HepG2 (cell line): ENCODE data around the gene RUVBL1. TPM values are rescaled to one million over a fixed set of nuclear protein-coding genes. Genes with fewer than 3 reads are reported as not detected.

ENCODE experiments used
- ATAC-seq: fragments of 200-7000 bp; cut with Tn5 transposase; 3 replicates; pipeline ENCODE4 v1.9.1; 2020; ENCODE audit warnings: mild to moderate bottlenecking, moderate library complexity
- Bru-seq: library from RNA; stranded (reverse); fragments of 400-500 nt; gene quantifications from one replicate; lab custom pipeline; 2021; lab: Mats Ljungman, UMichigan
- BruChase-seq, 2 experiments: library from RNA; stranded (reverse); fragments of 400-500 nt; gene quantifications; one replicate each; lab custom pipeline; 2021; lab: Mats Ljungman, UMichigan
- BruUV-seq: library from RNA; stranded (reverse); fragments of 400-500 nt; replicated peaks from 2 replicates; lab custom pipeline; 2021; lab: Mats Ljungman, UMichigan
- CTCF ChIA-PET: fragments of 300-600 bp; formaldehyde crosslinking; extraction: SDS; loops from one replicate; lab custom pipeline; 2021; ENCODE audit warnings: low total read pairs, inconsistent platforms, low intra/inter-chr PET ratio; lab: Yijun Ruan, JAX
- POLR2A ChIA-PET: fragments of 350-600 bp; sonication (Branson Sonifier 250); formaldehyde crosslinking; loops from one replicate; lab custom pipeline; 2020; ENCODE audit warnings: antibody characterized with exemption, inconsistent platforms; lab: Yijun Ruan, JAX
- DNase-seq: peaks from one replicate; pipeline ENCODE4 v3.0.0-alpha.2; 2015; ENCODE audit warnings: low spot score
- FAIRE-seq: peaks from 3 replicates; lab custom pipeline; 2011; peaks lifted over from hg19 to GRCh38; lab: Jason Lieb, UNC
- H2AFZ ChIP-seq: one replicate; pipeline ENCODE4 v1.6.1; 2011; ENCODE audit warnings: low read length, inconsistent platforms
- H3K27ac ChIP-seq: fragments of 300-600 bp; 3 replicates; pipeline ENCODE4 v1.8.0; 2011; ENCODE audit warnings: mixed run types, mild to moderate bottlenecking, mixed read lengths, low read length, inconsistent platforms; ENCODE audit not compliant: insufficient read depth; ENCODE audit errors: extremely low read length
- H3K27me3 ChIP-seq, 2 experiments: fragments of 200-600 bp in 1 of 2; 2 replicates in 1 of 2; 3 replicates in 1 of 2; pipeline versions ENCODE4 v1.6.0 to v1.8.0; 2011; ENCODE audit warnings: low read length in 2 of 2, mild to moderate bottlenecking in 2 of 2, moderate library complexity in 2 of 2, inconsistent platforms in 1 of 2; ENCODE audit not compliant: insufficient read depth in 2 of 2, control insufficient read depth in 1 of 2
- H3K36me3 ChIP-seq, 2 experiments: fragments of 200-600 bp in 1 of 2; replicated peaks in 1 of 2; 2 replicates in 1 of 2; 3 replicates in 1 of 2; pipeline versions ENCODE4 v1.5.1 to v1.8.0; 2011; ENCODE audit warnings: low read length in 2 of 2, inconsistent platforms in 1 of 2; ENCODE audit not compliant: insufficient read depth in 2 of 2, control insufficient read depth in 1 of 2
- H3K4me1 ChIP-seq: 2 replicates; pipeline ENCODE4 v1.5.1; 2012; ENCODE audit warnings: low read length, inconsistent platforms; ENCODE audit not compliant: insufficient read depth
- H3K4me2 ChIP-seq: 2 replicates; pipeline ENCODE4 v1.6.0; 2011; ENCODE audit warnings: low read depth, low read length, inconsistent platforms
- H3K4me3 ChIP-seq, 3 experiments: fragments of 200-600 bp in 1 of 3; sonication (generic), shearing (Covaris generic) in 1 of 3; replicated peaks in 1 of 3; 2 replicates each; pipeline ENCODE4 v1.5.1; 2011 to 2016; ENCODE audit warnings: low read length in 3 of 3, inconsistent platforms in 2 of 3, low read depth in 2 of 3, mild to moderate bottlenecking in 2 of 3, control low read depth in 1 of 3, mixed read lengths in 1 of 3; ENCODE audit not compliant: insufficient read depth in 1 of 3
- H3K79me2 ChIP-seq: one replicate; pipeline ENCODE4 v1.6.1; 2011; ENCODE audit warnings: low read length, inconsistent platforms; ENCODE audit not compliant: insufficient read depth
- H3K9ac ChIP-seq: 2 replicates; pipeline ENCODE4 v1.6.0; 2011; ENCODE audit warnings: mild to moderate bottlenecking, low read depth, low read length, inconsistent platforms; ENCODE audit not compliant: insufficient read depth
- H3K9me3 ChIP-seq: 2 replicates; pipeline ENCODE4 v1.5.1; 2012; ENCODE audit warnings: mild to moderate bottlenecking, low read length
- H4K20me1 ChIP-seq: 2 replicates; pipeline ENCODE4 v1.6.0; 2011; ENCODE audit warnings: inconsistent platforms, mild to moderate bottlenecking, low read length, moderate library complexity; ENCODE audit not compliant: insufficient read depth
- BORCS8-MEF2B ChIP-seq: sonication (generic); formaldehyde crosslinking; IDR thresholded peaks from 2 replicates; pipeline ENCODE4 v1.8.0; 2022; ENCODE audit warnings: mild to moderate bottlenecking, missing genetic modification reagents
- GMEB1 ChIP-seq: sonication (generic); formaldehyde crosslinking; IDR thresholded peaks from 2 replicates; pipeline ENCODE4 v1.5.1; 2020; ENCODE audit warnings: missing genetic modification reagents, mild to moderate bottlenecking, borderline replicate concordance
- HMGA1 ChIP-seq: sonication (generic); formaldehyde crosslinking; conservative IDR thresholded peaks from 2 replicates; pipeline ENCODE4 v1.4.0; 2020; ENCODE audit warnings: missing genetic modification reagents
- MTERF4 ChIP-seq: sonication (generic); formaldehyde crosslinking; IDR thresholded peaks from 2 replicates; pipeline ENCODE4 v1.8.0; 2023; ENCODE audit warnings: mild to moderate bottlenecking, missing genetic modification reagents
- NFATC3 ChIP-seq: sonication (generic); formaldehyde crosslinking; IDR thresholded peaks from 2 replicates; pipeline ENCODE4 v1.5.1; 2020; ENCODE audit warnings: mild to moderate bottlenecking, missing genetic modification reagents
- PITX1 ChIP-seq: sonication (generic); formaldehyde crosslinking; IDR thresholded peaks from 2 replicates; pipeline ENCODE4 v1.5.1; 2020; ENCODE audit warnings: mild to moderate bottlenecking, missing genetic modification reagents
- TEAD3 ChIP-seq: optimal IDR thresholded peaks from 2 replicates; pipeline ENCODE3; 2016; ENCODE audit warnings: borderline replicate concordance
- XBP1 ChIP-seq: sonication (generic); formaldehyde crosslinking; IDR thresholded peaks from 2 replicates; pipeline ENCODE4 v1.5.0; 2020; ENCODE audit warnings: missing genetic modification reagents
- ZBTB38 ChIP-seq: sonication (generic); formaldehyde crosslinking; IDR thresholded peaks from 2 replicates; pipeline ENCODE4 v1.5.1; 2020; ENCODE audit warnings: mild to moderate bottlenecking, missing genetic modification reagents
- ZFAT ChIP-seq: sonication (generic); formaldehyde crosslinking; conservative IDR thresholded peaks from 2 replicates; pipeline ENCODE4 v1.8.1; 2023; ENCODE audit warnings: missing genetic modification reagents, inconsistent platforms
- ZNF275 ChIP-seq: sonication (generic); formaldehyde crosslinking; IDR thresholded peaks from 2 replicates; pipeline ENCODE4 v1.8.0; 2022; ENCODE audit warnings: missing genetic modification reagents, mild to moderate bottlenecking, inconsistent platforms, borderline replicate concordance
- ZNF354B ChIP-seq: sonication (generic); formaldehyde crosslinking; IDR thresholded peaks from 2 replicates; pipeline ENCODE4 v1.8.0; 2022; ENCODE audit warnings: mild to moderate bottlenecking, missing genetic modification reagents
- ZNF569 ChIP-seq: sonication (generic); formaldehyde crosslinking; IDR thresholded peaks from 2 replicates; pipeline ENCODE4 v1.5.0; 2020; ENCODE audit warnings: mild to moderate bottlenecking, missing genetic modification reagents, moderate library complexity, borderline replicate concordance
- whole genome bisulfite sequencing: methylation state at CpG from one replicate; pipeline ENCODE4 v1.1.6; 2017; ENCODE audit warnings: low lambda C conversion rate; 5-methylcytosine and 5-hydroxymethylcytosine counted together
- in situ Hi-C: cut with HindIII; loops from 2 replicates; pipeline ENCODE4 v1.10.0; 2017; ENCODE audit warnings: low pct_unique_long_range_greater_than_20kb; ENCODE audit not compliant: extremely low pct_ligation_motif_present
- intact Hi-C: fragments of 100-400 bp; cut with micrococcal nuclease; formaldehyde crosslinking; loops from one replicate; pipeline ENCODE4 v1.10.0; 2022; ENCODE audit not compliant: unreplicated experiment
- long read RNA-seq, 2 experiments: library from RNA in 1 of 2; library from polyadenylated mRNA in 1 of 2; stranded (forward) in 1 of 2; unstranded in 1 of 2; transcript quantifications; one replicate each; pipeline ENCODE4 v2.0.0, GENCODE V29; 2019 to 2022
- polyA minus RNA-seq, 3 experiments: library from RNA; depleted of rRNA, polyadenylated mRNA; stranded (reverse); fragments of >200 nt; gene quantifications; 2 replicates each; pipeline ENCODE4 v1.2.3, GENCODE V29; 2011; ENCODE audit warnings: low replicate concordance in 1 of 3
- polyA plus RNA-seq, 8 experiments: library from polyadenylated mRNA; depleted of rRNA in 3 of 8; stranded (reverse) in 7 of 8; unstranded in 1 of 8; fragments of >200 nt; fragmentation: Illumina TruSeq in 4 of 8; extraction: Trizol in 4 of 8; gene quantifications; 2 replicates each; pipeline versions ENCODE4 v1.2.1 to v1.2.3, GENCODE V29; 2011 to 2016; ENCODE audit warnings: low read depth in 4 of 8, missing spikeins in 1 of 8, mixed read lengths in 1 of 8; ENCODE audit not compliant: insufficient read depth in 1 of 8
- total RNA-seq, 5 experiments: library from RNA; depleted of rRNA; stranded (reverse); fragments of >200 nt; fragmentation: Illumina TruSeq; extraction: Trizol; gene quantifications; 2 replicates each; pipeline ENCODE4 v1.2.3, GENCODE V29; 2016; ENCODE audit warnings: low read depth in 1 of 5

RUVBL1 gene
- total RNA-seq (2016; rRNA removed; fragmentation: Illumina TruSeq; extraction: Trizol) (86.3 and 120 TPM in 2 replicates), polyA plus RNA-seq (2011; rRNA removed) (29.7 and 32.7 TPM in 2 replicates), polyA minus RNA-seq (2011; rRNA and poly(A)+ RNA removed; ENCODE audit: low replicate concordance) (48.8 and 126 TPM in 2 replicates), Bru-seq, nascent RNA (percentile 55 among the genes with signal in this experiment), BruChase-seq, experiment 1, labeled RNA remaining after a 6-hour chase (percentile 51 among the genes with signal in this experiment), BruChase-seq, experiment 2, labeled RNA remaining after a 2-hour chase (percentile 48 among the genes with signal in this experiment)
- total RNA-seq (2016; cell fraction: cytosol; rRNA removed; fragmentation: Illumina TruSeq; extraction: Trizol; ENCODE audit: low read depth): 21.3 and 22.5 TPM in 2 replicates
- 90.7 and 130 TPM in 2 replicates for total RNA-seq (2016; cell fraction: insoluble cytoplasmic fraction; rRNA removed; fragmentation: Illumina TruSeq; extraction: Trizol)
- total RNA-seq (2016; cell fraction: membrane; rRNA removed; fragmentation: Illumina TruSeq; extraction: Trizol): 28.2 and 30.2 TPM in 2 replicates
- total RNA-seq (2016; cell fraction: nucleus; rRNA removed; fragmentation: Illumina TruSeq; extraction: Trizol): 36.7 and 39.2 TPM in 2 replicates
- polyA plus RNA-seq (2011; cell fraction: cytosol; rRNA removed): 38.1 and 39.4 TPM in 2 replicates
- 13.5 and 14.5 TPM in 2 replicates for polyA plus RNA-seq (2011; cell fraction: nucleus; rRNA removed)
- polyA plus RNA-seq (2012): 33.6 and 40.3 TPM in 2 replicates
- 11.3 and 12.3 TPM in 2 replicates for polyA plus RNA-seq (2016; cell fraction: cytosol; fragmentation: Illumina TruSeq; extraction: Trizol; ENCODE audit: low read depth)
- 101 and 104 TPM in 2 replicates for polyA plus RNA-seq (2016; cell fraction: insoluble cytoplasmic fraction; fragmentation: Illumina TruSeq; extraction: Trizol; ENCODE audit: low read depth)
- polyA plus RNA-seq (2016; cell fraction: membrane; fragmentation: Illumina TruSeq; extraction: Trizol; ENCODE audit: low read depth): 16.7 and 17.6 TPM in 2 replicates
- 38.5 and 40.8 TPM in 2 replicates for polyA plus RNA-seq (2016; cell fraction: nucleus; fragmentation: Illumina TruSeq; extraction: Trizol; ENCODE audit: insufficient read depth, low read depth)
- 20.6 and 22.9 TPM in 2 replicates for polyA minus RNA-seq (2011; cell fraction: cytosol; rRNA and poly(A)+ RNA removed)
- 24.2 and 25.6 TPM in 2 replicates for polyA minus RNA-seq (2011; cell fraction: nucleus; rRNA and poly(A)+ RNA removed)
- long read RNA-seq, experiment 1, transcript RUVBL1-201 (11 exons, 1,761 nt): major isoform, 58 of 82 reads
- long read RNA-seq, experiment 1, partial matches to known transcripts: 11 of 82 reads
- long read RNA-seq, experiment 1, other reads (novel, unspliced or antisense): 13 of 82 reads
- long read RNA-seq, experiment 2, full-length matches to known transcripts: 72 of 131 reads
- long read RNA-seq, experiment 2, partial matches to known transcripts: 26 of 131 reads
- long read RNA-seq, experiment 2, other reads (novel, unspliced or antisense): 33 of 131 reads

- no peaks in the 10 kb centered on the region for H4K20me1 ChIP-seq
- intact Hi-C loops (loop anchor here (2.0 kb wide), 1 partner anchor 29 kb away; the partner anchor contains the start of gene EEFSEC), in situ Hi-C loops (no loop called here)
- no peaks in the 10 kb centered on the region for H3K36me3 ChIP-seq
- H3K4me2 ChIP-seq: peak within 1 kb of the TSS; percentile 80
- 9% methylated on average over 14 of the region's 47 CpGs for WGBS
- peak within 1 kb of the TSS; percentile 74 for H2AFZ ChIP-seq
- H3K79me2 ChIP-seq: peaks cover 15% of the 10 kb centered on the region
- peaks cover 38% of the 10 kb centered on the region for H3K4me1 ChIP-seq
- FAIRE-seq (peak; percentile 93), ATAC-seq (peak; percentile 99), DNase-seq (peak; percentile 94)
- peak within 1 kb of the TSS; percentile 93 to 97 (median 97) for H3K4me3 ChIP-seq
- no peaks in the 10 kb centered on the region for H3K9me3 ChIP-seq
- peak within 1 kb of the TSS; percentile 87 for H3K27ac ChIP-seq
- ChIA-PET CTCF (no interaction called here), POLR2A (interaction anchor here (0.7 to 3.3 kb wide), 16 partner anchors 10 to 126 kb away, joined by 3 to 41 read pairs (median 4); partner anchors contain the start of genes EEFSEC and SEC61A1)
- H3K27me3 ChIP-seq: no peaks in the 10 kb centered on the region
- TSS peak; percentile 78 for BruUV-seq
- peak within 1 kb of the TSS; percentile 87 for H3K9ac ChIP-seq
- TF ChIP-seq ZFAT (CRISPR knock-in tag): no peak
- 0 out of 2 replicates have a peak, but pooled peaks have one; percentile 31 for TF ChIP-seq ZNF354B (CRISPR knock-in tag)
- no peak for TF ChIP-seq HMGA1
- no peak for TF ChIP-seq ZNF275 (CRISPR knock-in tag)
- 0 out of 2 replicates have a peak, but pooled peaks have one; percentile 22 for TF ChIP-seq BORCS8-MEF2B (CRISPR knock-in tag)
- no peak for TF ChIP-seq XBP1 (CRISPR knock-in tag)
- TF ChIP-seq NFATC3 (CRISPR knock-in tag): no peak; the same call in 1 of the 2 replicates
- TF ChIP-seq MTERF4 (CRISPR knock-in tag): 0 out of 2 replicates have a peak, but pooled peaks have one; percentile 39
- TF ChIP-seq TEAD3 (CRISPR knock-in tag): peak; percentile 68
- peak; percentile 75 for TF ChIP-seq PITX1 (CRISPR knock-in tag)
- TF ChIP-seq ZNF569 (CRISPR knock-in tag): no peak
- TF ChIP-seq ZBTB38 (CRISPR knock-in tag): peak; percentile 92
- TF ChIP-seq GMEB1: peak; percentile 73
Measured at GRCh38 chr3:128123538-128124368, at the start of gene RUVBL1. RUVBL1 (minus strand) TSS chr3:128123812; CDS start chr3:128123724, 88 bp downstream.
